Measurements from ENCODE around the gene TMIE. TPM values are rescaled to one million over a fixed set of nuclear protein-coding genes. Genes with fewer than 3 reads are reported as not detected.

Gene TMIE
- total and polyA plus RNA-seq, 9 of the 15 experiments (the other 6 are each of a cell fraction or from before 2014, with no cell fraction given): not detected

DNA sequence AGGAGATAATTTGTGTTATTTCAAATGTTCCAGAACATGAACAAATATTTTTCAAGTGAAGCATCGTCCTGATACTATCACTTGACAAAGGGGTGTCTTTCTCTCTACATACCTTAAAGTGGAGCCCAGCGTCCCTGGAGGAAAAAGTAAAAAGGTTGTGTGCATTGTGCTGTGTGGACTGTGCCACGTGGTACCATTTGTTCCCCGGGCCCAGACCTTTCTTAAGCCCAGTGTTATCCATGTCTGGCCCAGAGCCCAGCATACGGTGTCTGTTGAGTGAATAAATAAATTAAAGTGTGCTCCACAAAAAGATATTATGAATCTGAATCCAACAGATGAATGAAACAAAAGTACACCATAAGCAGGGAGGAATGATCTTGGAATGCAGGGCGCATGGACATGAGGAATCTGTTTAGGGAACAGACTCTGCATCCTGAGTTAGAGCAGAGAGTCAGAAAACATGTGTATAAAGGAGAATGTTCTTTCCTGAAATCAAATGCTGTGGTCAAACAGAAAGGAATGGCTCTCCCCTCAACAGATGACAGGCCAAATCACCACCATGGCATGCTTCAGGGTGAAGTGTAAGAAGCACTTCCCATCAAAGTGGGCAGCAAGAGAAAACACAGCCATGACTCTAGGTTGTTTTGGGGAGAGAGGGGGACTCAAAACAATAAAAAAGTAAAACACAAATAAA, 24.6 kb downstream of the TMIE start:
- no peak overlapping the region for H3K4me3 ChIP-seq
- no peaks in the 10 kb centered on the region for H3K9me1 ChIP-seq (ENCODE audit: control insufficient read depth, insufficient read depth, low read length)
- no peaks in the 10 kb centered on the region for H3K36me3 ChIP-seq (ENCODE audit: control insufficient read depth, insufficient read depth, low read length)
- in situ Hi-C loops (cut with MboI) (no loop called here), intact Hi-C loops (cut with micrococcal nuclease) (no loop called here)
- H3K27ac ChIP-seq (ENCODE audit: extremely low read depth, low read depth, low read length): no peak overlapping the region
- ATAC-seq (no peak), FAIRE-seq (no peak), DNase-seq (ENCODE audit: extremely low read depth in 1 of 4, low spot score in 3 of 4) (no peak)
- H4K20me1 ChIP-seq (replicated peaks; ENCODE audit: control insufficient read depth, insufficient read depth, low read length): no peaks in the 10 kb centered on the region
- CTCF ChIA-PET (ENCODE audit: low intra/inter-chr PET ratio): no interaction called here
- 0 out of 5 replicates have a peak, but pooled peaks cover 0 to 4% of the 10 kb centered on the region in 2 experiments for H3K4me1 ChIP-seq (replicated peaks in 1 of 2; ENCODE audit: control insufficient read depth in 2 of 2, insufficient read depth in 2 of 2, low read length in 2 of 2)
- no peak for TF ChIP-seq ZNF707 (CRISPR knock-in tag; conservative IDR thresholded peaks at IDR 0.05)
- TF ChIP-seq CEBPB (tag; IDR thresholded peaks at IDR 0.05): no peak
- no peak for TF ChIP-seq GATAD2A (IDR thresholded peaks at IDR 0.05)
- TF ChIP-seq, protein P1, sequence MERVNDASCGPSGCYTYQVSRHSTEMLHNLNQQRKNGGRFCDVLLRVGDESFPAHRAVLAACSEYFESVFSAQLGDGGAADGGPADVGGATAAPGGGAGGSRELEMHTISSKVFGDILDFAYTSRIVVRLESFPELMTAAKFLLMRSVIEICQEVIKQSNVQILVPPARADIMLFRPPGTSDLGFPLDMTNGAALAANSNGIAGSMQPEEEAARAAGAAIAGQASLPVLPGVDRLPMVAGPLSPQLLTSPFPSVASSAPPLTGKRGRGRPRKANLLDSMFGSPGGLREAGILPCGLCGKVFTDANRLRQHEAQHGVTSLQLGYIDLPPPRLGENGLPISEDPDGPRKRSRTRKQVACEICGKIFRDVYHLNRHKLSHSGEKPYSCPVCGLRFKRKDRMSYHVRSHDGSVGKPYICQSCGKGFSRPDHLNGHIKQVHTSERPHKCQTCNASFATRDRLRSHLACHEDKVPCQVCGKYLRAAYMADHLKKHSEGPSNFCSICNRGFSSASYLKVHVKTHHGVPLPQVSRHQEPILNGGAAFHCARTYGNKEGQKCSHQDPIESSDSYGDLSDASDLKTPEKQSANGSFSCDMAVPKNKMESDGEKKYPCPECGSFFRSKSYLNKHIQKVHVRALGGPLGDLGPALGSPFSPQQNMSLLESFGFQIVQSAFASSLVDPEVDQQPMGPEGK (CRISPR knock-in tag; IDR thresholded peaks at IDR 0.05; ENCODE audit: borderline replicate concordance): no peak
- no peak for TF ChIP-seq ZBTB17 (CRISPR knock-in tag; IDR thresholded peaks at IDR 0.05)
- TF ChIP-seq BRD9 (IDR thresholded peaks at IDR 0.05; ENCODE audit: low read depth, partially characterized antibody): no peak
- no peak for TF ChIP-seq RFX5 (IDR thresholded peaks at IDR 0.05; ENCODE audit: low read depth, low read length)
- no peak for TF ChIP-seq SMARCE1 (IDR thresholded peaks at IDR 0.05)
- TF ChIP-seq SAFB2 (IDR thresholded peaks at IDR 0.05; ENCODE audit: borderline replicate concordance, low read depth, low read length, severe bottlenecking): no peak
- H2AFZ ChIP-seq (ENCODE audit: low read depth, low read length): no peak overlapping the region
- H3K79me2 ChIP-seq (ENCODE audit: control insufficient read depth, insufficient read depth, low read length): no peaks in the 10 kb centered on the region
- BruUV-seq (replicated peaks): no TSS peak
- H3K9me3 ChIP-seq (replicated peaks; ENCODE audit: control insufficient read depth, insufficient read depth, low read depth, low read length): no peaks in the 10 kb centered on the region
- H3K9ac ChIP-seq (ENCODE audit: insufficient read depth in 1 of 2, low read depth in 2 of 2, low read length in 2 of 2): no peak overlapping the region
- H3K4me2 ChIP-seq (ENCODE audit: insufficient read depth, low read length): no peak overlapping the region
- POLR2A ChIA-PET: interaction anchor here (0.6 to 1.3 kb wide), 4 partner anchors 18 to 577 kb away, joined by 3 to 5 read pairs (median 3); no protein-coding TSS in a partner anchor
- 3% methylated on average over 6 of the region's 6 CpGs for WGBS (ENCODE audit: insufficient coverage, low coverage, missing lambda C conversion rate)
- peaks cover 8 to 21% of the 10 kb centered on the region in 2 experiments; a peak in 3 of 5 replicates for H3K27me3 ChIP-seq (ENCODE audit: control insufficient read depth in 2 of 2, insufficient read depth in 2 of 2, low read length in 2 of 2)

Data from K562 (cell line).